Suprapubic skin (tissue), 4 donors: ENCODE results near the gene DBNDD2.

ENCODE experiments used
- CTCF ChIP-seq, 2 donors: fragments of 200-600 bp in 1 of 2; fragments of 450-650 bp in 1 of 2; sonication (generic) in 1 of 2; IDR thresholded peaks; one replicate each; pipeline ENCODE4 v1.5.1; 2016 to 2019; ENCODE audit warnings: antibody characterized with exemption in 2 of 2, mild to moderate bottlenecking in 1 of 2, moderate library complexity in 1 of 2
- EP300 ChIP-seq: sonication (generic); formaldehyde crosslinking; IDR thresholded peaks from one replicate; pipeline ENCODE4 v1.6.1; 2017; ENCODE audit warnings: antibody characterized with exemption
- POLR2A ChIP-seq, 2 donors: fragments of 450-650 bp; IDR thresholded peaks; one replicate each; pipeline ENCODE4 v1.6.1; 2017; ENCODE audit warnings: antibody characterized with exemption in 2 of 2, mild to moderate bottlenecking in 2 of 2, moderate library complexity in 2 of 2
- POLR2AphosphoS5 ChIP-seq, 3 donors: sonication (generic); formaldehyde crosslinking; IDR thresholded peaks; one replicate each; pipeline ENCODE4 v1.6.1; 2017; ENCODE audit warnings: antibody characterized with exemption in 3 of 3

DNA sequence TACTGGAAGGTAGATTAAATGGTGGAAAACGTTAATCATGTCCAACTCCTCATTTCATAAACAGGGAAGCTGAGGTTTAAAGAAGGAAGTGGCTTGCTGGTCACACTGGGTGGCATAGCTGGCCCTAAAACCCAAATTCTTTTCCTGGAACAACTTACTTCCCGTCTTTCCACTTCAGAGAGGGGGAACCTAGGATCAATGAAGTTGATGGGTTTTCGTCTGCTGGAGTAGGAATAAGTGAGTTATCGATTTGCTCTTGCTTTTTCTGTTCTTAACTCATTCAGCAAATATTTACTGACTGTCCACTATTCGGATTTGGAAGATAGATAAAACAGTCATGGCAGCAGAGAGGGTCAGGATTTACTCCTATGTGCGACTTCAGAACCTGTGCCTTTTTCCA lies 46.3 kb upstream of the DBNDD2 start:
- TF ChIP-seq POLR2AphosphoS5 (IDR thresholded peaks at IDR 0.05) (no peak), CTCF (IDR thresholded peaks at IDR 0.05) (no peak), POLR2A (IDR thresholded peaks at IDR 0.05) (no peak), EP300 (no peak)
